ENCODE measurements around the gene ARIH1.
"Not testable (repeated sequence)": the region's sequence is repeated elsewhere in the genome, so short reads cannot be mapped to it uniquely, and the experiment has no call there.

DNA sequence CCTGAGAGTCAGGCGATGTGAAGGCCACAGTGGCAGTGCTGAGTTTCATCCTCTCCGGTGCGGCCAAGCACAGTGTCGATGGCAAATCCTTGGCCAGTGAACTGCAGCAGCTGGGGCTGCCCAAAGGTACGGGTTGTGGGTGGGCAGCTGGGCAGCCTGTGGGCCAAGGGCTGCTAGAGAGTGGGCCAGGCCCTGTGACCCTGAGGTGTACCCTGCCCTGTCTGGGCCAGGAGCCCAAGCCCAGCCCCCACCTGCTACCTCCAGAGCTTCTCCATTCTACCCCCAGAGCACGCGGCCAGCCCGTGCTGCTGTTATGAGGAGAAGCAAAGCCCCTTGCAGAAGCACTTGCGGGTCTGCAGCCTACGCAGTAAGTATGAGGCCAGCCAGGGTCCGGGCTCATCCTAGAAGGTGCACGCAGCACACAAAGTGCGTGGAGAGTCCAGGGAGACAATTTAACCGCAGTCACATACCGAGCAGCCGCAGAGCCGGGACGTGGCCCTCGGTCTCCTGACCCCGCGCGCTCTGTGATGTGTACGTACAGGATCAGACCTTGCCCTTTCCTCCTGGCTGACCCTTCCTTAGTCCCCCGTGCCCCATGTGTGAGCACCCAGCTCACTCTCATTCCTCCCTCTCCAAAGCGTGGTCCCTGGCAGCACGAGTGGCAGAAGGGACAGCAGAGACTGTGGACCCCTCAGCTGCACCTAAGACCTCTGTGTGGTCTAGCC is 165.8 kb downstream of the ARIH1 start:
- TF ChIP-seq, protein P1, sequence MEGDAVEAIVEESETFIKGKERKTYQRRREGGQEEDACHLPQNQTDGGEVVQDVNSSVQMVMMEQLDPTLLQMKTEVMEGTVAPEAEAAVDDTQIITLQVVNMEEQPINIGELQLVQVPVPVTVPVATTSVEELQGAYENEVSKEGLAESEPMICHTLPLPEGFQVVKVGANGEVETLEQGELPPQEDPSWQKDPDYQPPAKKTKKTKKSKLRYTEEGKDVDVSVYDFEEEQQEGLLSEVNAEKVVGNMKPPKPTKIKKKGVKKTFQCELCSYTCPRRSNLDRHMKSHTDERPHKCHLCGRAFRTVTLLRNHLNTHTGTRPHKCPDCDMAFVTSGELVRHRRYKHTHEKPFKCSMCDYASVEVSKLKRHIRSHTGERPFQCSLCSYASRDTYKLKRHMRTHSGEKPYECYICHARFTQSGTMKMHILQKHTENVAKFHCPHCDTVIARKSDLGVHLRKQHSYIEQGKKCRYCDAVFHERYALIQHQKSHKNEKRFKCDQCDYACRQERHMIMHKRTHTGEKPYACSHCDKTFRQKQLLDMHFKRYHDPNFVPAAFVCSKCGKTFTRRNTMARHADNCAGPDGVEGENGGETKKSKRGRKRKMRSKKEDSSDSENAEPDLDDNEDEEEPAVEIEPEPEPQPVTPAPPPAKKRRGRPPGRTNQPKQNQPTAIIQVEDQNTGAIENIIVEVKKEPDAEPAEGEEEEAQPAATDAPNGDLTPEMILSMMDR (IDR thresholded peaks at IDR 0.05), result not testable (repeated sequence)
- TF ChIP-seq POLR2A (IDR thresholded peaks at IDR 0.05), result not testable (repeated sequence)

Data from thyroid gland (tissue), 4 donors.